Adipocyte (in vitro differentiated cells): ENCODE data around the gene PFDN5.
A peak's percentile ranks its signal among the peaks of the same experiment; 100 is the strongest.
"Not testable (repeated sequence)": the region's sequence is repeated elsewhere in the genome, so short reads cannot be mapped to it uniquely, and the experiment has no call there.

Source experiments
- DNase-seq: peaks from one replicate; pipeline ENCODE4 v3.0.0-alpha.2; 2015; ENCODE audit warnings: low read depth
- H3K27me3 ChIP-seq: replicated peaks from 2 replicates; pipeline ENCODE4 v1.7.0; 2013; ENCODE audit warnings: mild to moderate bottlenecking, low read length, moderate library complexity; ENCODE audit not compliant: control insufficient read depth, insufficient read depth
- H3K36me3 ChIP-seq: 2 replicates; pipeline ENCODE4 v1.7.0; 2013; ENCODE audit warnings: low read length, mild to moderate bottlenecking, moderate library complexity; ENCODE audit not compliant: control insufficient read depth, insufficient read depth, severe bottlenecking
- H3K4me1 ChIP-seq: 2 replicates; pipeline ENCODE4 v1.7.0; 2013; ENCODE audit warnings: mild to moderate bottlenecking, low read length, moderate library complexity; ENCODE audit not compliant: control insufficient read depth, insufficient read depth
- H3K4me3 ChIP-seq: 2 replicates; pipeline ENCODE4 v1.7.0; 2013; ENCODE audit warnings: mild to moderate bottlenecking, low read length, moderate library complexity
- H3K9ac ChIP-seq: 2 replicates; pipeline ENCODE4 v1.7.0; 2013; ENCODE audit warnings: mild to moderate bottlenecking, low read length, moderate library complexity
- H3K9me3 ChIP-seq: 2 replicates; pipeline ENCODE4 v1.7.0; 2013; ENCODE audit warnings: mild to moderate bottlenecking, low read length, moderate library complexity; ENCODE audit not compliant: control insufficient read depth

Gene PFDN5

GRCh38 chr12:53332339-53332738, 37.0 kb downstream of the PFDN5 start:
- not testable (repeated sequence) for H3K9ac ChIP-seq, H3K4me3 ChIP-seq, DNase-seq, H3K36me3 ChIP-seq, H3K9me3 ChIP-seq, H3K4me1 ChIP-seq
- peaks cover 62% of the 10 kb centered on the region for H3K27me3 ChIP-seq

- no peaks in the 10 kb centered on the region for H3K9me3 ChIP-seq
- no peak overlapping the region for H3K4me3 ChIP-seq
- no peak for DNase-seq
- H3K4me1 ChIP-seq, result no peaks in the 10 kb centered on the region
- H3K9ac ChIP-seq, result no peak overlapping the region
- no peaks in the 10 kb centered on the region for H3K36me3 ChIP-seq
- peaks cover 66% of the 10 kb centered on the region for H3K27me3 ChIP-seq
Measured at GRCh38 chr12:53332744-53333143, 37.4 kb downstream of the PFDN5 start.

- DNase-seq, result no peak
- Histone ChIP-seq H3K4me1 (no peaks in the 10 kb centered on the region), H3K9ac (no peak overlapping the region), H3K9me3 (no peaks in the 10 kb centered on the region), H3K27me3 (peaks cover 71% of the 10 kb centered on the region), H3K36me3 (no peaks in the 10 kb centered on the region), H3K4me3 (no peak overlapping the region)
Measured at GRCh38 chr12:53333289-53333688, 37.9 kb downstream of the PFDN5 start.

- H3K36me3 ChIP-seq, result no peaks in the 10 kb centered on the region
- H3K27me3 ChIP-seq, result peaks cover 75% of the 10 kb centered on the region
- DNase-seq, result no peak
- no peaks in the 10 kb centered on the region for H3K4me1 ChIP-seq
- no peaks in the 10 kb centered on the region for H3K9me3 ChIP-seq
- no peak overlapping the region for H3K4me3 ChIP-seq
- no peak overlapping the region for H3K9ac ChIP-seq
Measured at GRCh38 chr12:53333845-53334244, 38.5 kb downstream of the PFDN5 start.

GRCh38 chr12:53334822-53335221, 39.5 kb downstream of the PFDN5 start:
- Histone ChIP-seq H3K9ac (no peak overlapping the region), H3K4me3 (no peak overlapping the region), H3K36me3 (no peaks in the 10 kb centered on the region), H3K9me3 (no peaks in the 10 kb centered on the region), H3K4me1 (no peaks in the 10 kb centered on the region), H3K27me3 (peaks cover 72% of the 10 kb centered on the region)
- DNase-seq, result no peak

GRCh38 chr12:53336181-53336681, 40.9 kb downstream of the PFDN5 start, which contains the start of gene SP7:
Gene SP7 (minus strand): TSS chr12:53336354. CDS start chr12:53335646, 708 bp downstream.
- Histone ChIP-seq H3K27me3 (peaks cover 71% of the 10 kb centered on the region), H3K4me3 (no peak within 1 kb of the TSS)
- DNase-seq, result no peak

GRCh38 chr12:53338017-53338416, 42.7 kb downstream of the PFDN5 start:
- Histone ChIP-seq H3K9ac (no peak overlapping the region), H3K36me3 (no peaks in the 10 kb centered on the region), H3K27me3 (peaks cover 59% of the 10 kb centered on the region), H3K4me3 (no peak overlapping the region), H3K9me3 (no peaks in the 10 kb centered on the region), H3K4me1 (no peaks in the 10 kb centered on the region)
- DNase-seq, result no peak

More at GRCh38 chr12:53336181-53336681, 40.9 kb downstream of the PFDN5 start, which contains the start of gene SP7:
- Histone ChIP-seq H3K4me1 (no peaks in the 10 kb centered on the region), H3K9ac (no peak within 1 kb of the TSS), H3K36me3 (no peaks in the 10 kb centered on the region), H3K9me3 (no peaks in the 10 kb centered on the region)

- no peaks in the 10 kb centered on the region for H3K36me3 ChIP-seq
- H3K4me3 ChIP-seq, result no peak overlapping the region
- no peak for DNase-seq
- H3K9me3 ChIP-seq, result no peaks in the 10 kb centered on the region
- peaks cover 50% of the 10 kb centered on the region for H3K27me3 ChIP-seq
- H3K4me1 ChIP-seq, result no peaks in the 10 kb centered on the region
- no peak overlapping the region for H3K9ac ChIP-seq
Measured at GRCh38 chr12:53338916-53339315, 43.6 kb downstream of the PFDN5 start.

- peaks cover 5% of the 10 kb centered on the region for H3K4me1 ChIP-seq
- no peak for DNase-seq
- no peak overlapping the region for H3K4me3 ChIP-seq
- H3K9me3 ChIP-seq, result no peaks in the 10 kb centered on the region
- H3K9ac ChIP-seq, result no peak overlapping the region
- peaks cover 37% of the 10 kb centered on the region for H3K27me3 ChIP-seq
- no peaks in the 10 kb centered on the region for H3K36me3 ChIP-seq
Measured at GRCh38 chr12:53340398-53340797, 45.1 kb downstream of the PFDN5 start.

- Histone ChIP-seq H3K9me3 (no peaks in the 10 kb centered on the region), H3K4me1 (peaks cover 14% of the 10 kb centered on the region), H3K36me3 (no peaks in the 10 kb centered on the region), H3K4me3 (no peak overlapping the region), H3K27me3 (peaks cover 13% of the 10 kb centered on the region), H3K9ac (no peak overlapping the region)
- DNase-seq, result no peak
Measured at GRCh38 chr12:53343449-53343848, 48.1 kb downstream of the PFDN5 start.

- H3K4me3 ChIP-seq, result no peak overlapping the region
- peaks cover 9% of the 10 kb centered on the region for H3K27me3 ChIP-seq
- no peaks in the 10 kb centered on the region for H3K36me3 ChIP-seq
- H3K9me3 ChIP-seq, result no peaks in the 10 kb centered on the region
- H3K9ac ChIP-seq, result no peak overlapping the region
- peaks cover 20% of the 10 kb centered on the region for H3K4me1 ChIP-seq
- no peak for DNase-seq
Measured at GRCh38 chr12:53343969-53344368, 48.6 kb downstream of the PFDN5 start.

- peak overlapping the region; percentile 65 for H3K9ac ChIP-seq
- no peak for DNase-seq
- H3K4me3 ChIP-seq, result peak overlapping the region; percentile 87
- peaks cover 21% of the 10 kb centered on the region for H3K4me1 ChIP-seq
- no peaks in the 10 kb centered on the region for H3K36me3 ChIP-seq
- peaks cover 9% of the 10 kb centered on the region for H3K27me3 ChIP-seq
- H3K9me3 ChIP-seq, result no peaks in the 10 kb centered on the region
Measured at GRCh38 chr12:53344487-53344823, 49.1 kb downstream of the PFDN5 start.
